ENCODE results near the gene CABP1.
"Not testable (repeated sequence)": the region's sequence is repeated elsewhere in the genome, so short reads cannot be mapped to it uniquely, and the experiment has no call there.

The CABP1 gene

GRCh38 chr12:120668868-120669840, 28.7 kb downstream of the CABP1 start:
- DNase-seq, result no peak

- not testable (repeated sequence) for DNase-seq
These were observed 29.8 kb downstream of the CABP1 start for GRCh38 chr12:120670237-120670636.

GRCh38 chr12:120670667-120671066, 30.2 kb downstream of the CABP1 start:
- no peak for DNase-seq

- DNase-seq, result no peak
These were observed 33.7 kb downstream of the CABP1 start for GRCh38 chr12:120674097-120674636.

GRCh38 chr12:120677765-120678473, 37.5 kb downstream of the CABP1 start:
- no peak for DNase-seq

- no peak for DNase-seq
These were observed 38.1 kb downstream of the CABP1 start for GRCh38 chr12:120678572-120678971.

- DNase-seq, result no peak
These were observed 39.8 kb downstream of the CABP1 start for GRCh38 chr12:120680165-120680738.

GRCh38 chr12:120684523-120684932, 44.1 kb downstream of the CABP1 start:
- DNase-seq, result no peak

GRCh38 chr12:120685522-120685921, 45.1 kb downstream of the CABP1 start:
- no peak for DNase-seq

GRCh38 chr12:120686151-120686689, 45.8 kb downstream of the CABP1 start:
- DNase-seq, result peak; percentile 95 to 97

GRCh38 chr12:120686690-120687577, 46.5 kb downstream of the CABP1 start, which contains the start of gene MLEC:
TSS of gene MLEC (plus strand) at chr12:120687149. CDS start at chr12:120687297, 148 bp downstream.
- peak; percentile 99 for DNase-seq

GRCh38 chr12:120687578-120688289, 47.3 kb downstream of the CABP1 start:
- peak; percentile 43 to 48 for DNase-seq

GRCh38 chr12:120688527-120689071, 48.2 kb downstream of the CABP1 start:
- no peak for DNase-seq

- DNase-seq, result no peak
These were observed 49.1 kb downstream of the CABP1 start for GRCh38 chr12:120689397-120690082.

GRCh38 chr12:120690083-120690450, 49.6 kb downstream of the CABP1 start:
- no peak for DNase-seq

- DNase-seq, result no peak
These were observed 50.6 kb downstream of the CABP1 start for GRCh38 chr12:120690978-120691377.

GRCh38 chr12:120692524-120693033, 52.2 kb downstream of the CABP1 start:
- DNase-seq, result no peak

- no peak for DNase-seq
These were observed 53.4 kb downstream of the CABP1 start for GRCh38 chr12:120693848-120694247.

GRCh38 chr12:120696626-120697025, 56.2 kb downstream of the CABP1 start:
- no peak for DNase-seq

- DNase-seq, result no peak
These were observed 56.9 kb downstream of the CABP1 start for GRCh38 chr12:120697344-120697743.
